ENCODE data around the gene MAP2K1. TPM values are rescaled to one million over a fixed set of nuclear protein-coding genes. Genes with fewer than 3 reads are reported as not detected.

MAP2K1 gene
- total RNA-seq, 4 donors from 2014 or later = 14.7 to 83.0 (median 40.0) TPM

- H3K36me3 ChIP-seq = no peaks in the 10 kb centered on the region
- in situ Hi-C loops (cut with MboI; ENCODE audit: low pct_ligation_motif_present in 1 of 4, low pct_unique_long_range_greater_than_20kb in 1 of 4, low sequenced_read_pairs in 3 of 4) = no loop called here
- no peak for DNase-seq
- H3K4me3 ChIP-seq = no peak overlapping the region
- TF ChIP-seq POLR2AphosphoS5 (IDR thresholded peaks at IDR 0.05) = no peak
- TF ChIP-seq POLR2A (IDR thresholded peaks at IDR 0.05) = no peak
- TF ChIP-seq CTCF (IDR thresholded peaks at IDR 0.05) = no peak
- no peak for TF ChIP-seq EP300 (IDR thresholded peaks at IDR 0.05; ENCODE audit: low read depth)
- no peaks in the 10 kb centered on the region for H3K27me3 ChIP-seq
- peaks cover 0 to 1% (median 0%) of the 10 kb centered on the region in 4 donors for H3K4me1 ChIP-seq
- 86 to 92% methylated on average over 3 of the region's 3 CpGs for WGBS, 2 donors (ENCODE audit: low coverage in 1 of 2)
- intact Hi-C loops (cut with DNase I; ENCODE audit: low total_unique reads) = no loop called here
- no peak overlapping the region for H3K27ac ChIP-seq
- H3K9me3 ChIP-seq = no peaks in the 10 kb centered on the region
Observed at GRCh38 chr15:66423149-66423548, 36.4 kb downstream of the MAP2K1 start.

- intact Hi-C loops (cut with DNase I; ENCODE audit: low total_unique reads) (no loop called here), in situ Hi-C loops (cut with MboI; ENCODE audit: low pct_ligation_motif_present in 1 of 4, low pct_unique_long_range_greater_than_20kb in 1 of 4, low sequenced_read_pairs in 3 of 4) (no loop called here)
- Histone ChIP-seq H3K36me3 (no peaks in the 10 kb centered on the region), H3K27me3 (no peaks in the 10 kb centered on the region), H3K9me3 (no peaks in the 10 kb centered on the region), H3K4me1 (no peaks in the 10 kb centered on the region), H3K4me3 (no peak overlapping the region), H3K27ac (no peak overlapping the region)
- no peak for TF ChIP-seq POLR2AphosphoS5 (IDR thresholded peaks at IDR 0.05)
- DNase-seq = no peak
- WGBS, 2 donors (ENCODE audit: low coverage in 1 of 2) = 93 to 97% methylated on average over 4 to 9 of the region's 9 CpGs
Observed at GRCh38 chr15:66424963-66425612, 38.4 kb downstream of the MAP2K1 start.

- DNase-seq = no peak
- intact Hi-C loops (cut with DNase I; ENCODE audit: low total_unique reads) = no loop called here
- H3K9me3 ChIP-seq = no peaks in the 10 kb centered on the region
- H3K36me3 ChIP-seq = no peaks in the 10 kb centered on the region
- TF ChIP-seq POLR2A (IDR thresholded peaks at IDR 0.05) = no peak
- no peaks in the 10 kb centered on the region for H3K27me3 ChIP-seq
- 84 to 86% methylated on average over 4 of the region's 4 CpGs for WGBS, 2 donors (ENCODE audit: low coverage in 1 of 2)
- in situ Hi-C loops (cut with MboI; ENCODE audit: low pct_ligation_motif_present in 1 of 4, low pct_unique_long_range_greater_than_20kb in 1 of 4, low sequenced_read_pairs in 3 of 4) = no loop called here
- H3K4me3 ChIP-seq = no peak overlapping the region
- H3K27ac ChIP-seq = no peak overlapping the region
- H3K4me1 ChIP-seq = no peaks in the 10 kb centered on the region
Observed at GRCh38 chr15:66425837-66426236, 39.1 kb downstream of the MAP2K1 start.

- 63 to 100% methylated on average over 2 to 4 of the region's 4 CpGs for WGBS, 2 donors (ENCODE audit: low coverage in 1 of 2)
- no peak for DNase-seq
- in situ Hi-C loops (cut with MboI; ENCODE audit: low pct_ligation_motif_present in 1 of 4, low pct_unique_long_range_greater_than_20kb in 1 of 4, low sequenced_read_pairs in 3 of 4) = no loop called here
- Histone ChIP-seq H3K36me3 (no peaks in the 10 kb centered on the region), H3K9me3 (no peaks in the 10 kb centered on the region), H3K4me1 (no peaks in the 10 kb centered on the region), H3K4me3 (no peak overlapping the region), H3K27ac (no peak overlapping the region), H3K27me3 (no peaks in the 10 kb centered on the region)
- intact Hi-C loops (cut with DNase I; ENCODE audit: low total_unique reads) = no loop called here
- no peak for TF ChIP-seq POLR2AphosphoS5 (IDR thresholded peaks at IDR 0.05)
Observed at GRCh38 chr15:66429117-66429516, 42.4 kb downstream of the MAP2K1 start.

- no peaks in the 10 kb centered on the region for H3K9me3 ChIP-seq
- no peaks in the 10 kb centered on the region for H3K36me3 ChIP-seq
- H3K4me1 ChIP-seq = no peaks in the 10 kb centered on the region
- 81% methylated on average over 7 of the region's 7 CpGs; no CpG with 5 or more reads in 1 of the 2 donors for WGBS, 2 donors (ENCODE audit: low coverage in 1 of 2)
- intact Hi-C loops (cut with DNase I; ENCODE audit: low total_unique reads) (no loop called here), in situ Hi-C loops (cut with MboI; ENCODE audit: low pct_ligation_motif_present in 1 of 4, low pct_unique_long_range_greater_than_20kb in 1 of 4, low sequenced_read_pairs in 3 of 4) (no loop called here)
- H3K4me3 ChIP-seq = no peak overlapping the region
- H3K27me3 ChIP-seq = no peaks in the 10 kb centered on the region
- no peak for DNase-seq
- H3K27ac ChIP-seq = no peak overlapping the region
- TF ChIP-seq EP300 (IDR thresholded peaks at IDR 0.05; ENCODE audit: low read depth) = no peak
- no peak for TF ChIP-seq POLR2A (IDR thresholded peaks at IDR 0.05)
- TF ChIP-seq POLR2AphosphoS5 (IDR thresholded peaks at IDR 0.05) = no peak
- TF ChIP-seq CTCF (IDR thresholded peaks at IDR 0.05) = no peak
Observed at GRCh38 chr15:66429546-66429945, 42.8 kb downstream of the MAP2K1 start.

Data from transverse colon (tissue), 4 donors.